GM19438 (cell line): ENCODE measurements around the gene OTOGL.

Source experiments
- ATAC-seq: cut with Tn5 transposase; IDR thresholded peaks from one replicate; pipeline ENCODE4 v1.9.1; 2021; ENCODE audit warnings: low read depth; ENCODE audit not compliant: unreplicated experiment

The OTOGL gene

GRCh38 chr12:80419644-80420043 lies 320.3 kb downstream of the OTOGL start:
- no peak for ATAC-seq

GRCh38 chr12:80420075-80420474 lies 320.7 kb downstream of the OTOGL start:
- no peak for ATAC-seq

GRCh38 chr12:80422550-80422949 lies 323.2 kb downstream of the OTOGL start:
- ATAC-seq = no peak
